ENCODE measurements around the gene TMEM33. TPM values are rescaled to one million over a fixed set of nuclear protein-coding genes. Genes with fewer than 3 reads are reported as not detected.

Gene TMEM33
- total RNA-seq, 3 donors from 2014 or later = 46.0 to 69.1 (median 67.6) TPM

DNA sequence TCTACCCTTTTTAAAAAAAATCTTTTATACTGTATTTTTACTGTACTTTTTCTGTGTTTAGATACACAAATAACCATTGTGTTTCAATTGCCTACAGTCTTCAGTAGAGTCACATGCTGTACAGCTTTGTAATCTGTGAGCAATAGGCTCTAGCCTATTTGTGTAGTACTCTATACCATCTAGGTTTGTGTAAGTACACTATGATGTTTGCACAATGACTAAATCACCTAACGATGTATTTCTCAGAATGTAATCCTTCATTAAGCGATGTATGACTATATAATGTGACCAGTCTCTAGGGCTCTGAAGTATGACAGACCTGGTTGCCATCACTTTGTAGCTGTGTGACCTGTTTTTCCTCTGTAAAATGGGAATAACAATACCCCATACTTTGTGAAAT, 32.2 kb downstream of the TMEM33 start:
- intact Hi-C loops (cut with DNase I, micrococcal nuclease) = no loop called here
- no peaks in the 10 kb centered on the region for H3K4me1 ChIP-seq (ENCODE audit: low read depth)
- H3K9me3 ChIP-seq = peaks cover 4% of the 10 kb centered on the region
- DNase-seq (no peak), ATAC-seq (peak; percentile 25)
- no peaks in the 10 kb centered on the region for H3K36me3 ChIP-seq (ENCODE audit: low read depth)
- H3K4me3 ChIP-seq = no peak overlapping the region
- TF ChIP-seq, protein P1, sequence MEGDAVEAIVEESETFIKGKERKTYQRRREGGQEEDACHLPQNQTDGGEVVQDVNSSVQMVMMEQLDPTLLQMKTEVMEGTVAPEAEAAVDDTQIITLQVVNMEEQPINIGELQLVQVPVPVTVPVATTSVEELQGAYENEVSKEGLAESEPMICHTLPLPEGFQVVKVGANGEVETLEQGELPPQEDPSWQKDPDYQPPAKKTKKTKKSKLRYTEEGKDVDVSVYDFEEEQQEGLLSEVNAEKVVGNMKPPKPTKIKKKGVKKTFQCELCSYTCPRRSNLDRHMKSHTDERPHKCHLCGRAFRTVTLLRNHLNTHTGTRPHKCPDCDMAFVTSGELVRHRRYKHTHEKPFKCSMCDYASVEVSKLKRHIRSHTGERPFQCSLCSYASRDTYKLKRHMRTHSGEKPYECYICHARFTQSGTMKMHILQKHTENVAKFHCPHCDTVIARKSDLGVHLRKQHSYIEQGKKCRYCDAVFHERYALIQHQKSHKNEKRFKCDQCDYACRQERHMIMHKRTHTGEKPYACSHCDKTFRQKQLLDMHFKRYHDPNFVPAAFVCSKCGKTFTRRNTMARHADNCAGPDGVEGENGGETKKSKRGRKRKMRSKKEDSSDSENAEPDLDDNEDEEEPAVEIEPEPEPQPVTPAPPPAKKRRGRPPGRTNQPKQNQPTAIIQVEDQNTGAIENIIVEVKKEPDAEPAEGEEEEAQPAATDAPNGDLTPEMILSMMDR (IDR thresholded peaks at IDR 0.05) = no peak

DNA sequence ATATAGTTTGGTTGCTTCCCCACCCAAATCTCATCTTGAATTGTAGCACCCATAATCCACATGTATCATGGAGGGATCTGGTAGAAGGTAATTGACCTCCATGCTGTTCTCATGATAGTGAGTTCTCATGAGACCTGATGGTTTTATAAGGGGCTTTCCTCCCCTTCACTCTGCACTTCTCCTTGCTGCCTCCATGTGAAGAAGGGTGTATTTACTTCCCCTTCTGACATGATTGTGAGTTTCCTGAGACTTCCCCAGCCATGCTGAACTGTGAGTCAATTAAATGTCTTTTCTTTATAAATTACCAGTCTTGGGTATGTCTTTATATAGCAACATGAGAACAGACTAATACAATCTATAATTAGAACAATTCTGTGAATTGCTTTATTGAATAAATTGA, 34.4 kb downstream of the TMEM33 start:
- no peak overlapping the region for H3K4me3 ChIP-seq
- intact Hi-C loops (cut with DNase I, micrococcal nuclease) = no loop called here
- TF ChIP-seq, protein P1 (IDR thresholded peaks at IDR 0.05) = no peak
- no peaks in the 10 kb centered on the region for H3K4me1 ChIP-seq (ENCODE audit: low read depth)
- H3K36me3 ChIP-seq (ENCODE audit: low read depth) = no peaks in the 10 kb centered on the region
- peaks cover 4% of the 10 kb centered on the region for H3K9me3 ChIP-seq
- DNase-seq (no peak), ATAC-seq (no peak)

DNA sequence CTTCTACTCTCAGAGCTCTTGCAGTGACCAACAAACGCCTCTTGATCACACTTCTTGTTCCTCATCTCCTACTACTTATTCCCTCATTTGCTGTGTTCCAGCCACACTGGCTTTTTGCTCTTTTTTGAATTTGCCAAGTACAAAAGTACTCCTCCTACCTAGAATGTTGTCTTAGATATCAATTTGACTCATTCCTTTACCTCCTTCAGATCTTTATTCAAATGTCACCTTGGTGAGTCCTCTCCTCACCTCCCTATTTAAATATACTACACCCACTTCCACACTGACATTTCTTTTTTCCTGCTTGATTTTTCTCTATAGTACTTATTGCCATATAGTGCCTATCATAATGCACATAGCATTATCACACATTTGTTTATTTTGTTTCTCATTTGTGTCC, 40.1 kb downstream of the TMEM33 start:
- no peaks in the 10 kb centered on the region for H3K36me3 ChIP-seq (ENCODE audit: low read depth)
- intact Hi-C loops (cut with DNase I, micrococcal nuclease) = no loop called here
- no peaks in the 10 kb centered on the region for H3K4me1 ChIP-seq (ENCODE audit: low read depth)
- H3K9me3 ChIP-seq = no peaks in the 10 kb centered on the region
- DNase-seq (no peak), ATAC-seq (no peak)
- H3K4me3 ChIP-seq = no peak overlapping the region
- TF ChIP-seq, protein P1 (IDR thresholded peaks at IDR 0.05) = no peak

DNA sequence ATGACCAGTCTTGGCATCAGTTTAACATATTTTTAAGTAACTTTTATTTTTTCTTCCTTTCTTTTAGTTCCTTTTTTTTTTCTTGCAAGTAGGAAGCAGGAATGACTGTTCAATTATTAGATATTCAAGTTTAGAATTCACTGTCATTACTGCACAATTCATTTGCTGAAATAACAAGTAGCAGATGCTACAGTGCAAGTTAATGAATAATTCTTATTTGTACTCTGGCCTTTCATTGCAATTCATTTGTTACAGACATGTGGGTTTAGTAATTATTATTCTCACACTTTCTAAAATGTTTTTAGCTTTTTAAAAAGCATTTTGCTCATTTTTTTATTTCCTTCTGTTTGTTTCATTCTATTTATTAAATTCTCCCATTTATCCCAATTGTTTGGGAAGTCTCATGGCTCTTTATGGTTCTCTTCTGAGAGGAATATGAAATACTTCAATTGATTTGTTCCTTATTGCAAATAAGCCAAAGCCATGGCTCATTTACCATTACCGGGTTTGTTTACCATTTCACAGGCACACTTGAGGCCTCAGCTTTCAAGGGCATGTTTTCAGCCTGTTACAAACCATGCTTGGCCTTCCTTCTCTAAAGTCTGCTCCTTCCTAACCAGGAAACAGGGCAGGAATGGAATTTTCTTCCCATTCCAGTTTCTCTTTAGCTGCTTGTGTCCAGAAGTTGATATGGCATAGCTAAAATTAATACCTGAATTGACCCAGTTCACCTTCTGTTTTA, 41.7 kb downstream of the TMEM33 start:
- ATAC-seq (no peak), DNase-seq (no peak)
- Histone ChIP-seq H3K36me3 (ENCODE audit: low read depth) (no peaks in the 10 kb centered on the region), H3K4me1 (ENCODE audit: low read depth) (no peaks in the 10 kb centered on the region), H3K4me3 (no peak overlapping the region), H3K9me3 (no peaks in the 10 kb centered on the region)
- intact Hi-C loops (cut with DNase I, micrococcal nuclease) = no loop called here
- TF ChIP-seq, protein P1 (IDR thresholded peaks at IDR 0.05) = no peak

DNA sequence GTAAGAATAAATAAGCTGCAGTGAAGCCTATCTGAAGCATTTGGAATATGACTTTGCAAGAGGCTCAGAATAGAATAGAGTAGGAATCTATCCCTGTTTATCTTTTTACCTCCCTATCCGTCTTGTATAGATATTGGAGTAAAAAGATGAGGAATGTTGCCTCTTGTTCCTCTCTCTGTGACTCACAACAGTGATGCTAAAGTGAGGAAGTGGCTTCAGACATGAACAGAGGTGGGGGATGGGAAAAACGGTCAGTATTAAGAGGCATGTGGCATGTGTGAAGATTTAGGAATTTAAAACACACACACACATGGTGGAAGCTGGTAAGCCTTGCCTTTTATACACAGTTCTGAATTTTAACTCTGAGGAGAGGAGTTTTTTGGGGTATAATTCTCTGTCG, 42.5 kb downstream of the TMEM33 start:
- DNase-seq (no peak), ATAC-seq (no peak)
- TF ChIP-seq, protein P1 (IDR thresholded peaks at IDR 0.05) = no peak
- intact Hi-C loops (cut with DNase I, micrococcal nuclease) = no loop called here
- Histone ChIP-seq H3K36me3 (ENCODE audit: low read depth) (no peaks in the 10 kb centered on the region), H3K4me3 (no peak overlapping the region), H3K4me1 (ENCODE audit: low read depth) (no peaks in the 10 kb centered on the region), H3K9me3 (no peaks in the 10 kb centered on the region)
